Testis (tissue), 3 donors: Measurements from ENCODE around the gene AGRN. TPM values are rescaled to one million over a fixed set of nuclear protein-coding genes. Genes with fewer than 3 reads are reported as not detected.

Experiments used
- DNase-seq: peaks from one replicate; pipeline ENCODE4 v3.0.0-alpha.2; 2019
- H3K27ac ChIP-seq, 2 donors: fragments of 200-600 bp; sonication (generic); one replicate each; pipeline ENCODE4 v1.5.1; 2019
- H3K27me3 ChIP-seq: fragments of 200-600 bp; sonication (generic); one replicate; pipeline ENCODE4 v1.5.1; 2019
- H3K36me3 ChIP-seq: fragments of 200-600 bp; sonication (generic); one replicate; pipeline ENCODE4 v1.5.1; 2017; ENCODE audit warnings: low read depth; ENCODE audit errors: missing control alignments
- H3K4me1 ChIP-seq: fragments of 200-600 bp; sonication (generic); one replicate; pipeline ENCODE4 v1.5.1; 2019
- H3K4me3 ChIP-seq, 2 donors: fragments of 200-600 bp; sonication (generic); one replicate each; pipeline ENCODE4 v1.5.1; 2017 to 2019
- H3K9me3 ChIP-seq: fragments of 200-600 bp; sonication (generic); one replicate; pipeline ENCODE4 v1.5.1; 2017
- CTCF ChIP-seq, 3 experiments: fragments of 450-650 bp in 2 of 3; fragments of 200-600 bp in 1 of 3; sonication (generic) in 1 of 3; IDR thresholded peaks; one replicate each; pipeline ENCODE4 v1.5.1; 2016 to 2019; ENCODE audit warnings: antibody characterized with exemption in 3 of 3, mild to moderate bottlenecking in 2 of 3, moderate library complexity in 1 of 3
- POLR2A ChIP-seq: fragments of 450-650 bp; IDR thresholded peaks from one replicate; pipeline ENCODE4 v1.6.1; 2017; ENCODE audit warnings: antibody characterized with exemption, mild to moderate bottlenecking, moderate library complexity
- WGBS, 2 donors: methylation state at CpG; one replicate each; pipeline ENCODE4 v1.1.5; 2018; 5-methylcytosine and 5-hydroxymethylcytosine counted together
- intact Hi-C: fragments of 100-400 bp; cut with DNase I; formaldehyde crosslinking; loops from one replicate; pipeline ENCODE4 v1.15.1; 2023; ENCODE audit warnings: low total_unique reads
- polyA plus RNA-seq: library from polyadenylated mRNA; stranded (reverse); fragments of 350-450 nt; fragmentation: Illumina TruSeq; extraction: RNeasy Lipid Tissue Mini Kit (QIAGEN cat#74804); gene quantifications from one replicate; pipeline ENCODE4 v1.2.3, GENCODE V29; 2014; ENCODE audit warnings: low read depth, low replicate concordance; ENCODE audit not compliant: insufficient read depth
- total RNA-seq, 2 donors: library from RNA; depleted of rRNA; stranded (reverse); fragments of >200 nt; gene quantifications; one replicate each; pipeline ENCODE4 v1.2.3, GENCODE V29; 2016

The AGRN gene
- total and polyA plus RNA-seq, 3 donors from 2014 or later = 48.9 to 108 (median 99.4) TPM

GRCh38 chr1:1067860-1068516, 48.1 kb downstream of the AGRN start:
- TF ChIP-seq POLR2A = no peak
- TF ChIP-seq CTCF (IDR thresholded peaks at IDR 0.05) = no peak
- Histone ChIP-seq H3K9me3 (no peaks in the 10 kb centered on the region), H3K4me1 (peaks cover 10% of the 10 kb centered on the region), H3K4me3 (peak overlapping the region in 1 of 2 donors; percentile 66), H3K36me3 (no peaks in the 10 kb centered on the region), H3K27ac (no peak overlapping the region), H3K27me3 (no peaks in the 10 kb centered on the region)
- 33 to 46% methylated on average over 24 to 32 of the region's 32 CpGs for WGBS, 2 donors
- intact Hi-C loops = loop anchor here (10.0 kb wide), 1 partner anchor 63 kb away; the partner anchor contains the start of gene HES4
- no peak for DNase-seq

GRCh38 chr1:1068517-1069055, 48.7 kb downstream of the AGRN start:
- Histone ChIP-seq H3K9me3 (no peaks in the 10 kb centered on the region), H3K27ac (no peak overlapping the region), H3K36me3 (no peaks in the 10 kb centered on the region), H3K27me3 (no peaks in the 10 kb centered on the region), H3K4me3 (peak overlapping the region; percentile 45 to 66), H3K4me1 (peaks cover 10% of the 10 kb centered on the region)
- TF ChIP-seq POLR2A (no peak), CTCF (IDR thresholded peaks at IDR 0.05) (no peak)
- intact Hi-C loops = loop anchor here (10.0 kb wide), 1 partner anchor 64 kb away; the partner anchor contains the start of gene HES4
- DNase-seq = no peak
- WGBS, 2 donors = 0 to 7% methylated on average over 2 to 43 of the region's 55 CpGs

GRCh38 chr1:1069056-1069710, 49.3 kb downstream of the AGRN start:
- DNase-seq = peak; percentile 83
- H3K4me1 ChIP-seq = peaks cover 10% of the 10 kb centered on the region
- H3K4me3 ChIP-seq = peak overlapping the region; percentile 45 to 66
- TF ChIP-seq CTCF (IDR thresholded peaks at IDR 0.05) = no peak
- no peak for TF ChIP-seq POLR2A
- H3K36me3 ChIP-seq = no peaks in the 10 kb centered on the region
- no peaks in the 10 kb centered on the region for H3K9me3 ChIP-seq
- H3K27me3 ChIP-seq = no peaks in the 10 kb centered on the region
- no peak overlapping the region for H3K27ac ChIP-seq
- intact Hi-C loops = loop anchor here (10.0 kb wide), 1 partner anchor 64 kb away; the partner anchor contains the start of gene HES4
- WGBS, 2 donors = 1% methylated on average over 71 of the region's 75 CpGs; no CpG with 5 or more reads in 1 of the 2 donors

GRCh38 chr1:1069711-1070676, 50.1 kb downstream of the AGRN start:
- Histone ChIP-seq H3K4me3 (peak overlapping the region; percentile 45 to 66), H3K4me1 (peaks cover 10% of the 10 kb centered on the region), H3K36me3 (no peaks in the 10 kb centered on the region), H3K9me3 (no peaks in the 10 kb centered on the region), H3K27ac (no peak overlapping the region), H3K27me3 (no peaks in the 10 kb centered on the region)
- TF ChIP-seq CTCF (IDR thresholded peaks at IDR 0.05) (no peak), POLR2A (no peak)
- no peak for DNase-seq
- intact Hi-C loops = loop anchor here (10.0 kb wide), 1 partner anchor 65 kb away; the partner anchor contains the start of gene HES4
- WGBS, 2 donors = 55 to 71% methylated on average over 11 to 36 of the region's 40 CpGs
